GM18858 (cell line): ENCODE results near the gene NXPH2.
"Not testable (repeated sequence)": the region's sequence is repeated elsewhere in the genome, so short reads cannot be mapped to it uniquely, and the experiment has no call there.

Source experiments
- ATAC-seq: cut with Tn5 transposase; IDR thresholded peaks from one replicate; pipeline ENCODE4 v1.9.1; 2021; ENCODE audit not compliant: unreplicated experiment

The NXPH2 gene

DNA sequence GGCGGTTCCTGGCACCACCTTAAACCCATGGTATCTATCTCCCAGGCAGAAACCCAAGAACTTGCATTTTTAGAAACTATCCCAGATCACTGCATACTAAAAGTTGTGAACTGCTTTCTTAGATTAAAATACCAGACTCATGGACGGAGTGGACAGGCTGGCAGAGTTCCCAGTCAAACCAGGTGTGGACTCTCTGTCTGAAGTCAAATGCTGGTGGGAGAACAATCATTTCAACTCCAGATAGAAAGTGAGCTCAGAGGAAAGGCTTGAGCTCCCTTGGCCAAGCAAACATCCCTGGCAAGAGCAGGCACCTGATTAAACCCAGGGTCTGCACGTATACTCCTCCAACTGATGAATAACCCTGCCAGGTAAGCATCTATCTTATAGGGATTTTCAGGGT is 19.5 kb downstream of the NXPH2 start:
- no peak for ATAC-seq

DNA sequence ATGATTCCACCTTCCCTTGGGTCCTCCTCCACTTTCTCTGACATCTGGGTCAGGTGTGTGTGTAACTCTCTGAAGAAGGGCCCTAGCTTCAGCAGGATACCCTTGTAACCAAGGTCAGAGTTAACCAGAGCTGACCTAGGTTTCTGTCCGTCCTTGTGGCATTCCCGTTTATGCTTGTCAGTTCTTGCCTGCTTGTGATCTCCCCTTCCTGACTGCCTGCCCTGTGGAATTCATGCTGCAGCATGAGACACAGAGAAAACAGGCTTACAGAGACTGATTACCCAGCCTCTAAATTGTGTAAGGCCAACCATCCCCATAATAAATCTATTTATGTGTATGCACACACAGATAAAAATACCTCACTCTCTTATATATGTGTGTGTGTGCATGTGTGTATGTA is 22.8 kb downstream of the NXPH2 start:
- ATAC-seq: no peak

DNA sequence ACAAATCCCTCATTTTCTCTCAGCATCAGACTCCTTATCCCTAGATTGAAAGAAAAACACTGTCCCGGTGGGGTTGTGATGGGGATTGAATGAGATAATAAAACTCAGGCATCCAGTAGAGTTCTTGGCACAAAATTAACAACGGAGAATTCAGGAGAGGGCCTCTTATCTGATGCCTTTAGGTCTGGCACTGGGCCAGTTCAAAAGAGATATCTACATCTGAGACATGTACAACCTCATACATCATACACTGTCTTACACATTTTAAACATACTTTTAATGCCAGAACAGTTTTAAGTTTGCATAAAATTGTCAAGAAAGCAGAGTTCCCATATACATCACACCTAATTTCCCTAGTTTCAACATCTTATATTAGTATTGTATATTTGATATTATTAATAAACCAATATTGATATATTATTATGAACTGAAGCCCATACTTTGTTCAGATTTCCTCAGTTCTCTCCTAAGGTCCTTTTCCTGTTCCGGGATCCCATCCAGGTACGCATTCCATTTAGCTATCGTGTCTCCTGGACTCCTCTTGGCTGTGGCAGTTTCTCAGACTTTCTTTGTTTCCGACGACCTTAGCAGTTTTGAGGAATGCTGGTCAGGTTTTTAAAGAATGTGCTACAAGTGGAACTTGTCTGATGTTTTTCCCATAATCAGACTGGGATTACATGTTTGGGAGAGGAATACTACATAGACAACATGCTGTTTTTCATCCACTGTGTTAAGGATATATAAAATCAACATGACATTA is 27.8 kb downstream of the NXPH2 start:
- no peak for ATAC-seq

DNA sequence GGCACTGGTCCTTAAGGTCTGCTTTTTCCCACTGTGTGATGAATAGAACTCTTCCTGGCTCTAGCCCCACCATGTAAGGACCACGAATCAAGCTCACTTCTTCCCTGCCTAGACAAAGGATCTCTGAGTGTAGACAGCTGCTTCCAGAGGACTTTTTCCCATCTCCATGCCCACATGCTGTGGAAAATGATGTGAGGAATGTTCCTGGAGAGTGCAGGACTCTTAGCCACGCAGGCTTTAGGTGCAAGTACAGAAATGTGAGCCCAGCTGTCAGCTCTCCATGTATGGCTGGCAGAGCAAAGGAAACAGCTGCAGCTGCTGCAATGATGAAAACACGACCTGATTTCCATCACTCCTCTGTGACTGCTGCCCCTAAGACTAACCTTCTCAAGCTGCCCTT is 35.5 kb downstream of the NXPH2 start:
- no peak for ATAC-seq

DNA sequence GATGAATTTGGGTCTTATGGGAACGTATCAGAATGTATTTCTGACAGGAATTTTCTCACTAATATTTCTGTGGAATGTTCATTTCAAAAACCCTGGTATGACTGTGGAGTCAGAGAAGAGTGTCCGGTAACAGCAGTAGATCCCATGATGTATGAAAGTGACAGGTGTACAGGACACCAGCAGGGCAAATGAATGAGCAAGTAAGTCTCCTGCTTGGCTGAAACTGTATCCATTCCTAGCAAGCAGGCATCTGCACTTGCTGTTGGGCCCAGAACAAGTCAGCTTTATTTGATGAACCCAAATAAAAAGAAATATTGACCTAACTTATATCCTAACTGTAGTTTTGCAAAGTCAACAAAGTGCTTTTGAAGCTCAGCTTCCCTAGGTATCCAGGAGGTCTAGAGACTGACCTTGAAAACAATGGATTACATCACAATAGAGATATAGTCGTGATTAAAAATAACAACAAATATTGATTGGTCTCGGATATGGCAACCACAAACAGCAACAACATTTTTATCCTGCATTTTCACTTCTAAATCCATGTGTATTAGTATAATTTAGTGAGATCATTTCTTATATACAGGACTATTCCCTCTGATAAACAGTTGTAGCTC is 37.6 kb downstream of the NXPH2 start:
- ATAC-seq: no peak

DNA sequence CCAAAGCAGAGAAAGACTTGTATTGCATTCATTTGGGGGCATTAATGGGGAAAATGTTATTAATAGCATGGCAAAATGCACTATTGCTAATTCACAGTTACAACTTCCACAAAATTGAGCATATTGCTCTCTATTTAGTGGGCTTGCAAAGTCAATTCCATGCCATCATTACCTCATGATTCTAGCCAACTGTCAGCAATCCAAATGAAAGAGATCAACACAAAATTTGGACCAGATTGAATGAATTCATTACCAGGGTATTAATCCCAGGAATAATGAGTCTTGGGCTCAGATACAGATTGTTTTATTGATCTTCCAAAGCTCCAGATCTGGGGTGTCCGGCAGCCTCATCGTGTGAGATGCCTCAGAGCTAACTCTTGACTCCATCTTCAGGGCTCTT is 38.3 kb downstream of the NXPH2 start:
- no peak for ATAC-seq

DNA sequence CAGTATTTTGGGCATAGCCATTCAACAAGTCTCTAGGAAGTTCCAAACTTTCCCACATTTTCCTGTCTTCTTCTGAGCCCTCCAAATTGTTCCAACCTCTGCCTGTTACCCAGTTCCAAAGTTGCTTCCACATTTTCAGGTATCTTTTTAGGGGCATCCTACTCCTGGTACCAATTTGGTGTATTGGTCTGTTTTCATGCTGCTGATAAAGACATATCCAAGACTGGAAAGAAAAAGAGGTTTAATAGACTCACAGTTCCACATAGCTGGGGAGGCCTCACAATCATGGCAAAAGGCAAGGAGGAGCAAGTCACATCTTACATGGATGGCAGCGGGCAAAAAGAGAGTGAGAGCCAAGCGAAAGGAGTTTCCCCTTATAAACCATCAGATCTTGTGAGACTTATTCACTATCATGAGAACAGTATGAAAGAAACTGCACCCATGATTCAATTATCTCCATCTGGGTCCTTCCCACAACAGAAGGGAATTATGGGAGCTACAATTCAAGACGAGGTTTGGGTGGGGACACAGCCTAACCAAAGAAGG is 43.1 kb downstream of the NXPH2 start:
- not testable (repeated sequence) for ATAC-seq

DNA sequence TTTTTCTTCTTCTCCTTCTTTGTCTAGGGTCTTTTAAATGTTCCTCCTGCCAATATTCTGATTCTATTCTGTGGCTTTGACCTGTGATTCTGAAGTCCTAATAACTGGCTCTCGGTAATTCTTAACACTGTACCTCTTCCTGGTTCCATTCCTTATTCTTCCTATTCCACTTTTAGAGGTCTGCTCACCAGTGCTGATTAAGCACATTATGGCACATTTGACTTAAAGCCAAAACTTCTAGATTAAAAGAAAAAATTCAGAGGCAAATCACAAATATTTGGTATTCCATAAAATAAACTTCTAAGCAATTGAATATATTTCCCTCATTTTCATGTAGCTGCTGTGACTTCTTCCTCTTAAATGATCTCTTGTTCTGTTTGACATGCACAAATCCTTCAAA is 47.5 kb downstream of the NXPH2 start:
- no peak for ATAC-seq

DNA sequence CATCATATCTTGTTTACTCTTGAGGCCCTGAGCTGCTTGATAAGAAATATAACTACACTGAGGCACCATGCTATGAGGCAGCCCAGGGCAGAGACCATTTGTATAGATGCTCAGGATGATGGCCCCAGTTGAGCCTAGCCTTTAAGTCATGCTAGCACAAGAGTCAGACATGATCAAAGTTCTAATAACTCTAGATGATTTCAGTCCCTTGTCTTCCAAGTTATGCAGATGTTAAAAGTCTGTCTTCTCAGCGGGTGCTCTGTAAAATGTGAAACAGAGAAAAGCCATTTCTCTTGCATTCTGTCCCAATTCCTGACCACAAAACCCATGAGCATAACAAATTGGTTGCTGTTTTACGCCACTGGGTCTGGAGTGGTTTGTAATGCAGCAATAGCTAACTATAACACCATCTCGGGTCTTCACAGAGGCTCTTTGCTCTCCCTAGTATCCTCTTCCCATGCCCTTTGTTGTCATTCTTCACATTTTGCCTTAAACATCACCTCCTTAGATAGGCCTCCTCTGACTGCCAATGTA is 49.6 kb downstream of the NXPH2 start:
- peak; percentile 74 for ATAC-seq

DNA sequence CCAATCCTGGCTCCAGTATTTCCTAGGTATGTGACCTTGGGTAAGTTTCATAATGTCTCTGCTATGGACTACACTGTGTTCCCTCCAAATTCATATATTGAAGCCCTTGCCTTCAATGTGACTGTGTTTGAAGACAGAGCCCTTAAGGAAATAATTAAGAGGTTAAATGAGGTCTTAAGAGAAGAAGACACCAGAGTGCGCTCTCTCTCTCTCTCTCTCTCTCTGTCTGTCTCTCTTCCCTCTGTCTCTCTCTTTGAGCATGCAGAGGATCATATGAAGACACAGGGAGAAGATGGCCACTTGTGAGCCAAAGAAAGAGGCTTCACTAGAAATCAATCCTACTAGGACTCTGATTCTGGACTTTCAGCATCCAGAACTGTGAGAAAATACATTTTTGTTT is 52.2 kb downstream of the NXPH2 start:
- ATAC-seq: no peak

DNA sequence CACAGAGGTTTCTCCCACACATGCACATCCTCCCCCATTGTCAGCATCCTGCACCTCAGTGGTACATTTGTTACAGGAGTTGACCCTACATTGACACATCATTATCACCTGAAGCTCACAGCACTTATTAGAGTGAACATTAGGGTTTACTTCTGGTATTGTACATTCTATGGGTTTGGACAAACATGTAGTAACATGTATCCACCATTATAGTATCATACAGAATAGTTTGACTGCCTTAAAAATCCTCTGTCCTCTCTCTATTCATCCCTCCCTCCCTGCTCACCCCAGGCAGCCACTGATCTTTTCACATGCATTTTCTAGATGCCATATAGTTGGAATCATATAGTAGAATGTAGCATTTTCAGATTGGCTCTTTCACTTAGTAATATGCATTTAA is 53.5 kb downstream of the NXPH2 start:
- no peak for ATAC-seq

DNA sequence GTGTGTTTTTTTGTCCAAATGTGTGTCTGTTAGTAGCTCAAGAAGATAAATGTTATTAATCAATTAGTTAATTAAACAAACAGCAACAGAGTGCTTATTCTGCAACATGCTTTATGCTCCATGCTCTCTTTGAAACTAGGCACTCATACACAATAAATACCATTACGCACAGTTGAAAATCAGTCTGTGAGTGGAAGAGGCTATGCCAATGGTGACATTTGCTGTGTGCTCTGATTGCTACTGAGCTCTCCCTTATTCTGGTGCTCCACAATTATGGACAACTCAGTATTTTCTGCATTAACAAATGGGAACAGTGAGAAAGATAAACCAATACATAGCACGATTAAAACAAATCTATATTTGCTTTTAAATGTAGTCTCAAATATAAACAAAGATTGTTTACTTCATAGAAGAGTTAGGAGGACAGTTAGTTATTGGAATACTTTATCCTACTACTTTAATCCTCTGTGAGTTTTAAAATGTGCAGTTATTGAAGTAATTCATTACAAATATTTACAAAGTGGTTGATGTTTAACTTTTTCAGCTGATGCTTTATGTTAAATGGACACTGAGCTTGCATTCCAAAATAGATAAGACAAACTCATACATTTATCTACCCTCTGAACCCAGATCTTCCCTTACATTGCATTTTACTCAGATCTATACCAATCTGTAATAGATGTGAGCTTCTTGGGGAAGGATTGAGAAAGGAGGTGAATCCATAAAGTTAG is 55.3 kb downstream of the NXPH2 start:
- ATAC-seq: no peak

DNA sequence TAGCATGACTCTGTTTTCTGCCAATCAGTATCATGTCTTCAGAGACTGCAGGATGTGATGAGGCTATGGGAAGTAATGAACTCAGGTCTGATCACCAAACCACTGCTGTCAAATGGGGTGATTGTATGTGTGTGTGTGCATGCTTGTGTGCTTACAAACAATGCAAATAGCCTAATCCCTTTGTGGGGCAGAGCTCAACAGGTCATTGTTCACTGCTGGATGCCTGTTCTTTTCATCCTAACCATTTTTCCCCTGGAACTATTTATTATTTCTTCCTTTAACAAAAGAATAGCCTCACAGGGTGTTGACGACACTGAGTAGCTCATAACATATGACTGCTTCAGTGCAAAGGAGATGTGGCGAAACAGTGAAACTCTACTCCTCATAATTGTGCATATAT is 55.9 kb downstream of the NXPH2 start:
- ATAC-seq: no peak

DNA sequence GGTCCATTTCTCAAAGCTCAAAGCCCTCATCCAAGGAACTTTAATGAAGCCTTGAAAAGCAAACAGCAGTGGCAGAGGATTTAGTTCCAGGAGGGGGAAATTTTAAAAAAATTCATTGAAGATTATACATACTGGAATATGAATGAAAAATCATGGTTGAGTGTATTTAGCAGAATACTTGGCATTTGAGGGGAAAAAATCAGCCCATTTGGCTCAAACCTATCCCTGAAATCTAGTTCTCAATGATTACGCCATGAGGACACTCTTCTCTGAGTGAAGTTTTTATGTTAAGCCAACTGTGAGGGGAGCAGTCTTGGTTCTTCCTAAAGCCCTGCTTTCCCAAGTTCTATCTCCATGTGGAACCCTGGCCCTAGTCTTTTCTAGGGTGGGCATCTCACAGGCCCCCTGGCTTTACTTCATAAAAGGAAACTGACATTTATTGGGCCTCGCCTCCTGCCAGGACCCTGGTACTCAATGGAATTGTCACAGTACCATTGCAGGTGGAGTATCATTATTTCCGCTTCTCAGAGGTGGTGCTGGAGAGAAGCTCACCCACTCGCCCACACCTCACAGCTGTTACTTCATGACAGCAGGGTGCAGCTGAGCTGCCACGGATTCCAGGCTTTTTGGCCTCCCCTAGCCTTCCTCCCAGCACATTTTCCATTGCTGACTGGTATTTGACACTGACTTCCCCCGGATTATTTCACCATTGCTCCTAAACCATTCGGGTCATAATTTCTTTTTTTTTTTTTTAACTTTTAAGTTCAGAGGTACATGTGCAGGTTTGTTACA is 56.8 kb downstream of the NXPH2 start:
- ATAC-seq: no peak

DNA sequence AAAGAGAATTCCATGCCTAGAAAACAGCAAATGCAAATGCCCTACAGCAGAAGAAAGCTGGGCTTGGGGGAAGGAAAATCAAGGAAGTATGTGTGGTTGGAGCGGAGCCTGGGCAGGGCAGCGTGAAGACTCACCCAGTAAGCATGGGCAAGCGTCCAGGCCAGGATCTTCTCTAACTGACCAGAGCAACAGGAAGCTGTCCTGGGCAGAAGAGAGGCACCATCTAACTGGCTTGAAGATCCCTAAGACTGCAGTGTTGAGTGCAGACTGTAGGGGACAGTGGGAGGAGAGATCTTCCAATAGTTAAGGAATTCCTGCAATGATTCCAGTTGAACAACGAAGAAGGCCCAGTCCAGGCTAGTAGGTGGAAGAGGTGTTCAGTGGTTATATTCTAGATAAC is 57.9 kb downstream of the NXPH2 start:
- no peak for ATAC-seq

DNA sequence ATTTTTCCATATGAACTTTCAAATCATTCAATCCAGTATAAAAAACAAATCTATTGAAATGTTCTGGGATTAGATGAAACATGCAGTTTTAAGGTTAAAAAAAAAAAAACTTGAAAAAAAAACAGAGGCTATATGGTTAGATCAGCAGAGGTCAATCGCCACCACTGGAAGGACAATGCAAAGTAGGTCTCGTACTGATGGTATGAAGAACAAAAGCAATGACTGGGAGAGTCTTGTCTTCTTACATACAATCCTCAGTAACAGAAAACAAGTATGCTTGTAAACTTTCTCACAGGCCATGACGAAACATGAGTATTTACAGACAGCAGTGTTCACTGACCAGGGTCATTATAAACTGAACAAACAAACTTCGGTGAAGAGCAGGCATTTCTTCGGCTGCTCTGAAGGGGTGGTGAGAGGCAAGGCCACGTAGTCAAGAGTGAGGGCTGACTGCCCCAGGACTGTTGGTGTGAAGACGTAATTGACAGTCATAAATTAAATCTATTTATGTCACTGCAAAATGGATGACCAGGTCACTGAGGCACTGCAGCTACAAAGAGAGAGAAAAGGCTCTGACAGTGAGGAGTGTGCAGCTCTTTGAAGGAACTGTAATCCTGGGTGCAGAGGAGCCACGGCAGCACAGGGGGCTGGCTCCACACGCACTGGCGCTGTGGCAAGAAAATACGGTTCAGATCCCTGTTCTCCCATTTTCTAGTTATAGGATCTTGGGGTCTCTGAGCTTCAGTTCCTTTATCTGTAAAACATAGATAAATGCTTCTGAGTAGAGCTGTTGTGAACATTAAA is 60.0 kb downstream of the NXPH2 start:
- ATAC-seq: no peak

DNA sequence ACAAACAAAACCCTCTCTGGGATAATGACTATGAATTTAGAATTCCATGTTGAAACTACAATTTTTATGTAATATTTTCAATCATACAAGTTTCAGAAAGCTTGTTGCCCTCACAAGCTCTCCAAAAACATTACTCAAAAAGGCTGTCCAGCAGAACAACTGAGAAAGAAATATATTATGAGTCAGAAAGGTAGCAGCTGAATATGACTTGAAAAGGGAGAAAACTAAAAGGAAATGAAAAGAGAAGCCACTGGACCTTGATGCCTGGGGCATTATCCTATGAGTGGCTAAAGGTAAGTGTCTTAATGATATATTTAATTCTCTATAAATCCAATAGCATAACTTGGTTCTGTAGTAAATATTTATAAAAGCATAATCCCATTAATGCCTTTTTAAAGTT is 61.8 kb downstream of the NXPH2 start:
- ATAC-seq: peak; percentile 62

DNA sequence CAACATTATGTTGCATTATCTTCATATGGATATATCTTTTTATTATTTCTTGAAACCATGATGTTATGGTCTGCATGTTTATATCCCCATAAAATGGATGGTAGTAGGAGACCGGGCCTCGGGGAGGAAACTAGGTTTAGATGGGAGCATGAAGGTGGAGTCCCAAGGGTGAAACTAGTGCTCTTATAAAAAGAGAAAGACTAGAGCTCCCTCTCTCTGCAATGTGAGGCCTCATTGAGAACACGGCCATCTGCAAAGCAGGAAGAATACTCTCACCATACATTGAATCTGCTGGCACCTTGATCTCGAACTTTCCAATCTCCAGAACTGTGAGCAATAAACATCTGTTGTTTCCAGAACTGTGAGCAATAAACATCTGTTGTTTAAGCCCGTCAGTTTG is 64.0 kb downstream of the NXPH2 start:
- no peak for ATAC-seq

DNA sequence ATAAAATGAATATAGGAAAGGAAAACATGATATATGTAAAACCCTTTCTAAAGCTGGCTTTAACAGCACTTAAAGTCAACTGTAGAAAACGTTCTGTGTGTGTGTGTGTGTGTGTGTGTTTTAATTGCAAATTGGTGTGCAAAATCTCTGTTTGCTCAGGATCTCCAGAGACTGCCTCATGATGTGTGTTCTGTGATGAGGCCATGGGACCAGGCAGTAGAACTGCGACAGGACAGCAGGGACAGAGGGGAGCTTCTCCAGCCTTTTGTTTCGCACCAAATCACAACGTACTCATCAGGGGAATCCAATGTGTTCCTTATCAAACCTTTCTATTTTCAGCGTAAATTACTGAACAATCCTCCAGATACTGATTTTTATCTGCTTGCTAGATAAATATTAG is 66.7 kb downstream of the NXPH2 start:
- ATAC-seq: no peak

DNA sequence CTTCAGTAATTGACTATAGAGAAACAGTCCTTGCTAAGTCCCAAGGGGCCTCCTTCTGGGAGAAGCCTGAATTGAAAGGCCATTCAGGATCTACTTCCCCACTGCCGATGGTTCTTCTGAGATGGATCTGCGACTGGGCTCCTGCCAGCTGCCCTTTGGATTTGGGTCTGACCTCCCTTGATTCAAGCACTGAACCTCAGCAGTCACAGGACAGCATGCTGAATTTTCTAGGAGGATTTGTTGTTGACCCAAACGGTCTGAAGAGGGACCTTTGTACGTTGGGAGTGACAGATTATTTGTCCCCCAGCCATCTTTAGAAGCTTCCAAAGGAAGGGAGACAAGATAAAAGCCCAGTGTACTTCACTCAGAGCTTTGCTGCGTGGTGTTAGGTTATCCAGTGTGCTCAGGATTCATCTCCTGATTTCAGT is 67.1 kb downstream of the NXPH2 start:
- ATAC-seq: no peak
